Testis (tissue), 3 donors: ENCODE data around the gene FAM20B. TPM values are rescaled to one million over a fixed set of nuclear protein-coding genes. Genes with fewer than 3 reads are reported as not detected.

Source experiments
- DNase-seq: peaks from one replicate; pipeline ENCODE4 v3.0.0-alpha.2; 2019
- H3K27ac ChIP-seq, 2 donors: fragments of 200-600 bp; sonication (generic); one replicate each; pipeline ENCODE4 v1.5.1; 2019
- H3K27me3 ChIP-seq: fragments of 200-600 bp; sonication (generic); one replicate; pipeline ENCODE4 v1.5.1; 2019
- H3K36me3 ChIP-seq: fragments of 200-600 bp; sonication (generic); one replicate; pipeline ENCODE4 v1.5.1; 2017; ENCODE audit warnings: low read depth; ENCODE audit errors: missing control alignments
- H3K4me1 ChIP-seq: fragments of 200-600 bp; sonication (generic); one replicate; pipeline ENCODE4 v1.5.1; 2019
- H3K4me3 ChIP-seq, 2 donors: fragments of 200-600 bp; sonication (generic); one replicate each; pipeline ENCODE4 v1.5.1; 2017 to 2019
- H3K9me3 ChIP-seq: fragments of 200-600 bp; sonication (generic); one replicate; pipeline ENCODE4 v1.5.1; 2017
- CTCF ChIP-seq, 3 experiments: fragments of 450-650 bp in 2 of 3; fragments of 200-600 bp in 1 of 3; sonication (generic) in 1 of 3; IDR thresholded peaks; one replicate each; pipeline ENCODE4 v1.5.1; 2016 to 2019; ENCODE audit warnings: antibody characterized with exemption in 3 of 3, mild to moderate bottlenecking in 2 of 3, moderate library complexity in 1 of 3
- POLR2A ChIP-seq: fragments of 450-650 bp; IDR thresholded peaks from one replicate; pipeline ENCODE4 v1.6.1; 2017; ENCODE audit warnings: antibody characterized with exemption, mild to moderate bottlenecking, moderate library complexity
- WGBS, 2 donors: methylation state at CpG; one replicate each; pipeline ENCODE4 v1.1.5; 2018; 5-methylcytosine and 5-hydroxymethylcytosine counted together
- intact Hi-C: fragments of 100-400 bp; cut with DNase I; formaldehyde crosslinking; loops from one replicate; pipeline ENCODE4 v1.15.1; 2023; ENCODE audit warnings: low total_unique reads
- polyA plus RNA-seq: library from polyadenylated mRNA; stranded (reverse); fragments of 350-450 nt; fragmentation: Illumina TruSeq; extraction: RNeasy Lipid Tissue Mini Kit (QIAGEN cat#74804); gene quantifications from one replicate; pipeline ENCODE4 v1.2.3, GENCODE V29; 2014; ENCODE audit warnings: low read depth, low replicate concordance; ENCODE audit not compliant: insufficient read depth
- total RNA-seq, 2 donors: library from RNA; depleted of rRNA; stranded (reverse); fragments of >200 nt; gene quantifications; one replicate each; pipeline ENCODE4 v1.2.3, GENCODE V29; 2016

The FAM20B gene
- total and polyA plus RNA-seq, 3 donors from 2014 or later = 16.8 to 22.3 (median 20.1) TPM

DNA sequence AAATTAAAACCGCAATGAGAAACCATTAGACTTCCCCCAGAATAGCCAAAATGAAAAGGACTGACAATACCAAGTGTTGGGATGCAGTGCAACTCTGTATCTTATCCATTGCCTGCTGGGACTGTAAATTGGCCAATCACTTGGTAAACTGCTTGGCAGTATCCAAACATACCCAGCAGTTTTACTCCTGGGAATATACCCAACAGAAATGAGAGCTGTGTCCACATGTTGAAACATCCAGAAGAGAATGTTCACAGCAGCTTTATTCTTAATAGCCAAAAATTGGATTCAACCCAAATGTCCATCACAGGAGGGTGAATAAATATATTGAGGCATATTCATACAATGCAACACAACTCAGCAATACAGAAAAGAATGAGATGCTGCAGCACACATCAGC lies 13.7 kb upstream of the FAM20B start:
- Histone ChIP-seq H3K4me1 (peaks cover 2% of the 10 kb centered on the region), H3K27me3 (no peaks in the 10 kb centered on the region), H3K36me3 (no peaks in the 10 kb centered on the region), H3K9me3 (no peaks in the 10 kb centered on the region), H3K27ac (no peak overlapping the region), H3K4me3 (no peak overlapping the region)
- intact Hi-C loops = no loop called here
- TF ChIP-seq POLR2A = no peak
- TF ChIP-seq CTCF (IDR thresholded peaks at IDR 0.05) = no peak
- WGBS, 2 donors = 80 to 97% methylated on average over 1 of the region's 1 CpG
- no peak for DNase-seq

DNA sequence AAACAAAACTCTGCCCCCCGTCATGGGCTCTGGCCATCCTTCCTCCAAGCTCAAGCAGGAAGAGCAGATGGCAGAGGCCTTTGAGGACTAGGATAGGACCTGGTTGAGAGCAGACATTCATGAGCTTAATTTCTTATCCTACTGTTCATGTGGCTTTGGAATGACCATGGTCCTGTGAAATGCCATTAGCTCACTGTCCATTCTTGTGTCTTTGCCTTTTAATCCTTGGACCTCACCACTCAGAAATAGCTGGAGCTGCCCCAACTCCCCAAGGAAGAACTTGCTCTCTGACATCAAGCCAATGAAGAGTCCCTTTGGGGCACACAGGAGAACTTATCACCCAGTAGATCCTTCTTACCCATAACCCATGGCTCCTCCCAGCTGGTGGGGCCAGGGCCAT lies 11.6 kb upstream of the FAM20B start:
- intact Hi-C loops = no loop called here
- Histone ChIP-seq H3K9me3 (no peaks in the 10 kb centered on the region), H3K27me3 (no peaks in the 10 kb centered on the region), H3K36me3 (no peaks in the 10 kb centered on the region), H3K4me1 (peaks cover 5% of the 10 kb centered on the region), H3K27ac (no peak overlapping the region), H3K4me3 (no peak overlapping the region)
- TF ChIP-seq CTCF (IDR thresholded peaks at IDR 0.05) (no peak), POLR2A (no peak)
- no peak for DNase-seq
- WGBS, 2 donors = 94 to 100% methylated on average over 1 of the region's 1 CpG

GRCh38 chr1:179015396-179015795 lies 10.3 kb upstream of the FAM20B start:
- Histone ChIP-seq H3K4me3 (no peak overlapping the region), H3K4me1 (peaks cover 5% of the 10 kb centered on the region), H3K27ac (no peak overlapping the region), H3K9me3 (no peaks in the 10 kb centered on the region), H3K36me3 (no peaks in the 10 kb centered on the region), H3K27me3 (no peaks in the 10 kb centered on the region)
- WGBS, 2 donors = 81 to 91% methylated on average over 2 of the region's 2 CpGs
- DNase-seq = no peak
- intact Hi-C loops = no loop called here
- TF ChIP-seq CTCF (IDR thresholded peaks at IDR 0.05) (no peak), POLR2A (no peak)

DNA sequence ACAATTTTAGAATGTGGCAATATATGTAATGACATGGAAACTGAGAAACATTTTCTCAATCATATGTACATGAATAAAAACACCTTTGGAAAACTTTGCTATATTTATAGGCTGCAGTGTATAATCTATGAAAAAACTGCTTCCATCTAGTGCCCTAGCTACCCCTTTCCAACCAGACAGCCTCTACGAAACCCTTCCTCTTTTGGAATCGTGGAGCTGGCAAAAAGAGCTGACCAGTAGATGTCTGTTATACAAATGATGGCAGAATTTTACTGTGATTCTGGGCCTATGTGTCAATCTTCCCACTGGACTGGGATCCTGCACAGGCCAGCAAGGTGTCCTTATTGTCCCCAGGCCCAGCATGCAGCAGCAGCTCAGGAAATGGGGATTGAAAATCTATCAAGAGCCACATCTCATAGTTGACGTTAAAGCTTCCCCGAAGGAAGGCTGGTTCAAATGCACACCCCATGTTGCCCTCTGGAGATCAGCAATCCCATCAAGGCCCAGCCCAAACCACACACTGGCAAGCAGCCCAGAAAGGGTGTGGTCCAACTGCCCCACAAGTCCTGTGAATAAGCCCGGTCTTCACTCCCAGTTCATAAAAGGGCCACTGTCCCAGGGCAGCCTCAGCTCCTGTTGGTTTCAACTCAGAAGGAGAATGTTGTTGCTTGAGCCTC lies 8.8 kb upstream of the FAM20B start:
- peak; percentile 76 for DNase-seq
- no peak overlapping the region for H3K27ac ChIP-seq
- H3K4me3 ChIP-seq = no peak overlapping the region
- H3K36me3 ChIP-seq = no peaks in the 10 kb centered on the region
- intact Hi-C loops = no loop called here
- TF ChIP-seq CTCF (IDR thresholded peaks at IDR 0.05) (no peak), POLR2A (no peak)
- peaks cover 5% of the 10 kb centered on the region for H3K4me1 ChIP-seq
- no peaks in the 10 kb centered on the region for H3K9me3 ChIP-seq
- H3K27me3 ChIP-seq = no peaks in the 10 kb centered on the region
- WGBS, 2 donors = 57 to 66% methylated on average over 5 of the region's 5 CpGs
